ENCODE measurements around the gene CFAP61.

Gene CFAP61

DNA sequence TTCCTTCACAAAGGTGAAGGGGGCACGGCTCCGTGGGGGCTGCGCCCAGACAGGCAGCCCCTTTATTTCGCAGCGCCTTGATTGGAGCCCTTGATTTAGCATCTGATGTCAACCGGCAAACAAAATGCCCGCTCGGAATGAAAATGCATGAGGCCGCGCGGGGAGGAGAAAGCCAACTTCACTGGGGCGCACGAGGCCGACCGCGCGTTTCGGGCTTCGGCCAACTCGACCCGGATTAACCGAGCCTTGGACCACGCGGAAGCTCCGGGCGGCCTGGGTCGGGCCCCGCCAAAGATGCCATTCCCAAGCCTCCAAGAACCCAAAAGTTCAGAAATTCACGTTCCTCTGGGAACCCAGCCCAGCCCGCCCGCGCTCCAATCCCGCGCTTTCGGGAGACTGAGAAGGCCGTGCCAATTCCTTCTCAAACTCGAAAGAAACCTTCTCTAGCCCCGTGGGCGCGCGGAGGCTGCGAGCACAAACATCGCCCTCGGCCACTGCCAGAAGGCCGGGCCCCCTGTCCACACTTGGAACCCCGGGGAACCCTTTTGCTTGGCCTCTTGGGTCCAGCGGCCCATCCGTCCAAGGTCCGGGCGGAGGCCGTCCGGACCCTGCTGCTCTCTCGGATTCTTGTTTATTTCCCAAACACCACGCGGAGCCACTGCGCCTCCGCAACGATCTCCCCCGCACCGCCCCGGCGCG is 314.7 kb downstream of the CFAP61 start:
- H3K27me3 ChIP-seq (ENCODE audit: low read depth, low read length), result peaks cover 34% of the 10 kb centered on the region
- no peak overlapping the region for H3K4me3 ChIP-seq (ENCODE audit: low read length)
- TF ChIP-seq, protein P1, sequence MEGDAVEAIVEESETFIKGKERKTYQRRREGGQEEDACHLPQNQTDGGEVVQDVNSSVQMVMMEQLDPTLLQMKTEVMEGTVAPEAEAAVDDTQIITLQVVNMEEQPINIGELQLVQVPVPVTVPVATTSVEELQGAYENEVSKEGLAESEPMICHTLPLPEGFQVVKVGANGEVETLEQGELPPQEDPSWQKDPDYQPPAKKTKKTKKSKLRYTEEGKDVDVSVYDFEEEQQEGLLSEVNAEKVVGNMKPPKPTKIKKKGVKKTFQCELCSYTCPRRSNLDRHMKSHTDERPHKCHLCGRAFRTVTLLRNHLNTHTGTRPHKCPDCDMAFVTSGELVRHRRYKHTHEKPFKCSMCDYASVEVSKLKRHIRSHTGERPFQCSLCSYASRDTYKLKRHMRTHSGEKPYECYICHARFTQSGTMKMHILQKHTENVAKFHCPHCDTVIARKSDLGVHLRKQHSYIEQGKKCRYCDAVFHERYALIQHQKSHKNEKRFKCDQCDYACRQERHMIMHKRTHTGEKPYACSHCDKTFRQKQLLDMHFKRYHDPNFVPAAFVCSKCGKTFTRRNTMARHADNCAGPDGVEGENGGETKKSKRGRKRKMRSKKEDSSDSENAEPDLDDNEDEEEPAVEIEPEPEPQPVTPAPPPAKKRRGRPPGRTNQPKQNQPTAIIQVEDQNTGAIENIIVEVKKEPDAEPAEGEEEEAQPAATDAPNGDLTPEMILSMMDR (IDR thresholded peaks at IDR 0.05; ENCODE audit: low read depth, low read length), result no peak
- TF ChIP-seq EZH2phosphoT487 (IDR thresholded peaks at IDR 0.05; ENCODE audit: low read depth), result no peak
- H3K27ac ChIP-seq (ENCODE audit: low read length), result no peak overlapping the region
- no peak overlapping the region for H3K4me2 ChIP-seq (ENCODE audit: low read length)
- no peaks in the 10 kb centered on the region for H3K79me2 ChIP-seq (ENCODE audit: low read length)
- H3K9me3 ChIP-seq (ENCODE audit: insufficient read depth, low read length), result no peaks in the 10 kb centered on the region
- H3K36me3 ChIP-seq (replicated peaks; ENCODE audit: low read depth, low read length), result no peaks in the 10 kb centered on the region
- no peaks in the 10 kb centered on the region for H4K20me1 ChIP-seq (ENCODE audit: insufficient read depth, low read length)
- H2AFZ ChIP-seq (ENCODE audit: low read depth, low read length), result no peak overlapping the region
- H3K4me1 ChIP-seq (ENCODE audit: low read length), result peaks cover 4% of the 10 kb centered on the region; the same call in 1 of the 2 replicates
- no peak overlapping the region for H3K9ac ChIP-seq (ENCODE audit: low read length)

DNA sequence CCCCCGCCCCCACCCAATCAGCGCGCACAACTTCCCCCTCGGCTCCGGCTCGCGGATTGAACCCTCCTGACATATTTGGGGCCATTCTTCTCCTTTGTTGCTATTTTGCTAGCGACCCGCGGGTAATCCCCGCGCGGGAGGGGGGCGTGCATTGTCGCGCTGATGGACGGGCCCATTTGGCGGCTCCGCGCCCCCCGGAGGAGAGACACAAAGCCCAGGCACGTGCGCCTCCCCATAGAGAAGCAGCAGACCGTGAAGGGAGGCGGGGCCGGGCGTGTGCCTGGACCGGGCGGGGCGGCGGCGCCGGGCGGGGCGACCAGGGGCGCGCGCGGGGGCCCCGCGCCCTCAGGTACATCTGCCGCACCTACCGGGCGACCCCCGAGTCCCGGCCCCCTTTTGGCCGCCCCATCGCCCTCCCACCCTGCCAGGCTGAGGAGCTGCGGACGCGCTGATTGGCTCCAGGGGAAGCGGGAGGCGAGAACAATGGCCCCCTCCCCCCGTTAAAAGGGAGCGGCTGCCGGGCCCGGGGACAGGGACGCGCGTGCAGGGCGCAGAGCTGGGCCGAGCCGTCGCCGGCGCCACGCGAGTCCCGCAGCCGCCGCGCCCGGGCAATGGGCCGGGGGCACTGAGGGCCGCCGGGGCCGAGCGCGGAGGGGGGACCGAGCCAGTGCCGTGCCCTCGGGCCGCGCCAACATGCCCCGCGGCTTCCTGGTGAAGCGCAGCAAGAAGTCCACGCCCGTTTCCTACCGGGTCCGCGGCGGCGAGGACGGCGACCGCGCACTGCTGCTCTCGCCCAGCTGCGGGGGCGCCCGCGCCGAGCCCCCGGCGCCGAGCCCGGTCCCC is 315.5 kb downstream of the CFAP61 start, which contains the start of gene INSM1:
Gene INSM1, plus strand, starts transcription at position 530 of the 843 bp plus-strand sequence. Its CDS starts 164 bp downstream, at position 694.
- Histone ChIP-seq H3K27me3 (ENCODE audit: low read depth, low read length) (peaks cover 36% of the 10 kb centered on the region), H4K20me1 (ENCODE audit: insufficient read depth, low read length) (no peaks in the 10 kb centered on the region), H3K4me3 (ENCODE audit: low read length) (no peak within 1 kb of the TSS), H3K36me3 (replicated peaks; ENCODE audit: low read depth, low read length) (no peaks in the 10 kb centered on the region), H3K9me3 (ENCODE audit: insufficient read depth, low read length) (no peaks in the 10 kb centered on the region), H3K79me2 (ENCODE audit: low read length) (no peaks in the 10 kb centered on the region), H3K4me2 (ENCODE audit: low read length) (no peak within 1 kb of the TSS), H2AFZ (ENCODE audit: low read depth, low read length) (no peak within 1 kb of the TSS), H3K9ac (ENCODE audit: low read length) (no peak within 1 kb of the TSS), H3K4me1 (ENCODE audit: low read length) (peaks cover 4% of the 10 kb centered on the region; the same call in 1 of the 2 replicates), H3K27ac (ENCODE audit: low read length) (no peak within 1 kb of the TSS)
- no peak for TF ChIP-seq EZH2phosphoT487 (IDR thresholded peaks at IDR 0.05; ENCODE audit: low read depth)
- TF ChIP-seq, protein P1 (IDR thresholded peaks at IDR 0.05; ENCODE audit: low read depth, low read length), result no peak

DNA sequence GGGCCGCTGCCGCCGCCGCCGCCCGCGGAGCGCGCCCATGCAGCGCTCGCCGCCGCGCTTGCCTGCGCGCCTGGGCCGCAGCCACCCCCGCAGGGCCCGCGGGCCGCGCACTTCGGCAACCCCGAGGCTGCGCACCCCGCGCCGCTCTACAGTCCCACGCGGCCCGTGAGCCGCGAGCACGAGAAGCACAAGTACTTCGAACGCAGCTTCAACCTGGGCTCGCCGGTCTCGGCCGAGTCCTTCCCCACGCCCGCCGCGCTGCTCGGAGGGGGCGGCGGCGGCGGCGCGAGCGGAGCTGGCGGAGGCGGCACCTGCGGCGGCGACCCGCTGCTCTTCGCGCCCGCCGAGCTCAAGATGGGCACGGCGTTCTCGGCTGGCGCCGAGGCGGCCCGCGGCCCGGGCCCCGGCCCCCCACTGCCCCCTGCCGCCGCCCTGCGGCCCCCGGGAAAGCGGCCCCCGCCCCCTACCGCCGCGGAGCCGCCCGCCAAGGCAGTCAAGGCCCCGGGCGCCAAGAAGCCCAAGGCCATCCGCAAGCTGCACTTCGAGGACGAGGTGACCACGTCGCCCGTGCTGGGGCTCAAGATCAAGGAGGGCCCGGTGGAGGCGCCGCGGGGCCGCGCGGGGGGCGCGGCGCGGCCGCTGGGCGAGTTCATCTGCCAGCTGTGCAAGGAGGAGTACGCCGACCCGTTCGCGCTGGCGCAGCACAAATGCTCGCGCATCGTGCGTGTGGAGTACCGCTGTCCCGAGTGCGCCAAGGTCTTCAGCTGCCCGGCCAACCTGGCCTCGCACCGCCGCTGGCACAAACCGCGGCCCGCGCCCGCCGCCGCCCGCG is 316.3 kb downstream of the CFAP61 start:
- Histone ChIP-seq H4K20me1 (ENCODE audit: insufficient read depth, low read length) (no peaks in the 10 kb centered on the region), H3K36me3 (replicated peaks; ENCODE audit: low read depth, low read length) (no peaks in the 10 kb centered on the region), H3K9ac (ENCODE audit: low read length) (no peak overlapping the region), H3K4me2 (ENCODE audit: low read length) (no peak overlapping the region), H3K9me3 (ENCODE audit: insufficient read depth, low read length) (no peaks in the 10 kb centered on the region), H3K27me3 (ENCODE audit: low read depth, low read length) (peaks cover 38% of the 10 kb centered on the region), H3K4me1 (ENCODE audit: low read length) (no peaks in the 10 kb centered on the region), H3K79me2 (ENCODE audit: low read length) (no peaks in the 10 kb centered on the region), H2AFZ (ENCODE audit: low read depth, low read length) (no peak overlapping the region), H3K27ac (ENCODE audit: low read length) (no peak overlapping the region), H3K4me3 (ENCODE audit: low read length) (no peak overlapping the region)
- TF ChIP-seq, protein P1 (IDR thresholded peaks at IDR 0.05; ENCODE audit: low read depth, low read length), result no peak
- TF ChIP-seq EZH2phosphoT487 (IDR thresholded peaks at IDR 0.05; ENCODE audit: low read depth), result no peak

Measured in OCI-LY3 (cell line).